Measurements from ENCODE around the gene KCNG2. TPM values are rescaled to one million over a fixed set of nuclear protein-coding genes. Genes with fewer than 3 reads are reported as not detected.

Gene KCNG2
- total and polyA plus RNA-seq, 2 experiments from 2014 or later, result 0.13 to 0.52 TPM

- 0 out of 2 replicates have a peak, but pooled peaks cover 2% of the 10 kb centered on the region for H3F3A ChIP-seq (replicated peaks; ENCODE audit: low read depth)
- H3K4me3 Mint-ChIP-seq, result no peak overlapping the region
- peaks cover 8% of the 10 kb centered on the region; the same call in 1 of the 2 replicates for H3K4me1 ChIP-seq (ENCODE audit: insufficient read depth)
- no peak overlapping the region for H3K27ac Mint-ChIP-seq
- H4K20me1 ChIP-seq (replicated peaks; ENCODE audit: insufficient read depth), result peaks cover 11% of the 10 kb centered on the region; the same call in 1 of the 2 replicates
- peaks cover 39% of the 10 kb centered on the region for H3K27me3 ChIP-seq (ENCODE audit: insufficient read depth)
- H3K27ac ChIP-seq (ENCODE audit: low read depth), result no peak overlapping the region
- no peaks in the 10 kb centered on the region; the same call in 2 of the 3 replicates for H3K9me3 Mint-ChIP-seq
- H3K4me1 Mint-ChIP-seq, result peaks cover 17% of the 10 kb centered on the region
- no peak overlapping the region for H2AFZ ChIP-seq
- no peak for DNase-seq (ENCODE audit: low spot score)
- H3K4me3 ChIP-seq, result no peak overlapping the region
- no peaks in the 10 kb centered on the region for H3K79me2 ChIP-seq (replicated peaks; ENCODE audit: insufficient read depth)
- no peaks in the 10 kb centered on the region; the same call in 2 of the 3 replicates for H3K36me3 Mint-ChIP-seq (ENCODE audit: low read depth)
- no peaks in the 10 kb centered on the region for H3K9me2 ChIP-seq (ENCODE audit: insufficient read depth)
- H3K4me2 ChIP-seq, result no peak overlapping the region
- no peaks in the 10 kb centered on the region for H3K36me3 ChIP-seq (ENCODE audit: insufficient read depth)
- peaks cover 39% of the 10 kb centered on the region for H3K27me3 Mint-ChIP-seq (ENCODE audit: insufficient read depth, low read depth, poor library complexity)
- ATAC-seq, result no peak
- no peak for TF ChIP-seq REST (IDR thresholded peaks at IDR 0.05; ENCODE audit: unreplicated experiment)
- TF ChIP-seq ZNF462 (CRISPR knock-in tag; IDR thresholded peaks at IDR 0.05), result no peak
- no peak for TF ChIP-seq EZH2phosphoT487 (IDR thresholded peaks at IDR 0.05; ENCODE audit: unreplicated experiment)
These were observed 151.1 kb downstream of the KCNG2 start for GRCh38 chr18:79948719-79949411.

Other genes with a start within 250 kb of the KCNG2 start
- 37.2 and 51.6 TPM in 2 replicates for gene CTDP1, start 118.1 kb upstream of the KCNG2 start, total RNA-seq (2014; rRNA removed; shearing (Covaris generic))
- 9.4 and 9.9 TPM in 2 replicates for gene CTDP1, start 118.1 kb upstream of the KCNG2 start, polyA plus RNA-seq (2016; fragmentation: Nextera tagmentation; extraction: Ambion mirVana)
- gene SLC66A2, start 153.7 kb downstream of the KCNG2 start, total RNA-seq (2014; rRNA removed; shearing (Covaris generic)), result 10.9 and 18.1 TPM in 2 replicates
- 4.0 and 5.4 TPM in 2 replicates for gene SLC66A2, start 153.7 kb downstream of the KCNG2 start, polyA plus RNA-seq (2016; fragmentation: Nextera tagmentation; extraction: Ambion mirVana)
- 1.8 TPM in 1 of 2 replicates, not detected in the other for gene HSBP1L1, start 166.7 kb downstream of the KCNG2 start, total RNA-seq (2014; rRNA removed; shearing (Covaris generic))
- 2.3 and 3.7 TPM in 2 replicates for gene HSBP1L1, start 166.7 kb downstream of the KCNG2 start, polyA plus RNA-seq (2016; fragmentation: Nextera tagmentation; extraction: Ambion mirVana)
- 45.9 and 51.0 TPM in 2 replicates for gene TXNL4A, start 190.6 kb downstream of the KCNG2 start, total RNA-seq (2014; rRNA removed; shearing (Covaris generic))
- 271 and 277 TPM in 2 replicates for gene TXNL4A, start 190.6 kb downstream of the KCNG2 start, polyA plus RNA-seq (2016; fragmentation: Nextera tagmentation; extraction: Ambion mirVana)
- gene RBFA, start 236.5 kb downstream of the KCNG2 start, total RNA-seq (2014; rRNA removed; shearing (Covaris generic)), result 43.3 and 46.5 TPM in 2 replicates
- 33.8 and 36.3 TPM in 2 replicates for gene RBFA, start 236.5 kb downstream of the KCNG2 start, polyA plus RNA-seq (2016; fragmentation: Nextera tagmentation; extraction: Ambion mirVana)

All from GM23338 (cell line).